K562 (cell line): Measurements from ENCODE around the gene TBRG4. TPM values are rescaled to one million over a fixed set of nuclear protein-coding genes. Genes with fewer than 3 reads are reported as not detected.

Experiments
- CLOCK ChIP-seq: fragments of 250-450 bp; sonication (Bioruptor Pico); IDR thresholded peaks from 2 replicates; pipeline ENCODE4 v1.4.0; 2020; ENCODE audit warnings: mild to moderate bottlenecking, moderate library complexity, borderline replicate concordance
- ELF4 ChIP-seq: fragments of 450-650 bp; formaldehyde crosslinking; IDR thresholded peaks from 2 replicates; pipeline ENCODE4 v1.4.0; 2022; ENCODE audit warnings: missing genetic modification characterization
- FOXA3 ChIP-seq, 2 experiments: fragments of 450-650 bp in 1 of 2; sonication (generic) in 1 of 2; formaldehyde crosslinking; IDR thresholded peaks in 1 of 2; conservative IDR thresholded peaks in 1 of 2; 2 replicates each; pipeline versions ENCODE4 v1.4.0 to v1.8.0; 2020 to 2022; ENCODE audit warnings: mild to moderate bottlenecking in 2 of 2, missing genetic modification reagents in 1 of 2
- GABPB2 ChIP-seq: fragments of 250-450 bp; sonication (Bioruptor Pico); conservative IDR thresholded peaks from 2 replicates; pipeline ENCODE4 v1.5.1; 2021; ENCODE audit warnings: mild to moderate bottlenecking
- KDM5B ChIP-seq: fragments of 200-600 bp; sonication (generic); IDR thresholded peaks from 2 replicates; pipeline ENCODE4 v1.6.1; 2012; ENCODE audit warnings: low read depth, mild to moderate bottlenecking, moderate library complexity, low read length, control low read depth, inconsistent platforms; ENCODE audit not compliant: insufficient replicate concordance
- NRF1 ChIP-seq, 2 experiments: fragments of 450-650 bp; IDR thresholded peaks in 1 of 2; conservative IDR thresholded peaks in 1 of 2; 2 replicates each; pipeline ENCODE4 v1.6.1; 2014; ENCODE audit warnings: mild to moderate bottlenecking in 2 of 2
- PHF20 ChIP-seq: fragments of 450-650 bp; IDR thresholded peaks from 2 replicates; pipeline ENCODE4 v1.6.1; 2018; ENCODE audit not compliant: partially characterized antibody
- POLR2H ChIP-seq: IDR thresholded peaks from 2 replicates; pipeline ENCODE4 v1.6.1; 2016; ENCODE audit warnings: missing genetic modification characterization, low read depth, mild to moderate bottlenecking, control low read depth, missing compliant biosample characterization, moderate library complexity
- SAP30 ChIP-seq: fragments of 200-600 bp; sonication (generic); IDR thresholded peaks from 2 replicates; pipeline ENCODE4 v1.6.1; 2012; ENCODE audit warnings: borderline replicate concordance, low read depth, mild to moderate bottlenecking, moderate library complexity, low read length, control low read depth, inconsistent platforms; ENCODE audit not compliant: insufficient read depth, poor library complexity, severe bottlenecking
- SPI1 ChIP-seq: IDR thresholded peaks from 2 replicates; pipeline ENCODE4 v1.6.1; 2011; ENCODE audit warnings: low read depth, low read length, control low read depth, borderline replicate concordance
- TEAD1 ChIP-seq, 2 experiments: fragments of 450-650 bp in 1 of 2; sonication (generic) in 1 of 2; formaldehyde crosslinking; IDR thresholded peaks; 2 replicates each; pipeline versions ENCODE4 v1.4.0 to v1.8.0; 2020 to 2022; ENCODE audit warnings: mild to moderate bottlenecking in 2 of 2, missing genetic modification reagents in 1 of 2
- U2AF2 ChIP-seq: fragments of 200-400 bp; formaldehyde crosslinking; optimal IDR thresholded peaks from 2 replicates; pipeline ENCODE3; 2017; ENCODE audit warnings: low read depth, mild to moderate bottlenecking, low read length
- ZBTB33 ChIP-seq: sonication (generic); formaldehyde crosslinking; IDR thresholded peaks from 2 replicates; pipeline ENCODE4 v1.8.1; 2023; ENCODE audit warnings: mild to moderate bottlenecking, missing genetic modification reagents
- ZEB2 ChIP-seq: fragments of 450-650 bp; IDR thresholded peaks from 2 replicates; pipeline ENCODE4 v1.6.1; 2016
- ZNF263 ChIP-seq: sonication (generic); formaldehyde crosslinking; IDR thresholded peaks from 2 replicates; pipeline ENCODE4 v1.8.0; 2022; ENCODE audit warnings: mild to moderate bottlenecking, missing genetic modification reagents, borderline replicate concordance
- ZNF655 ChIP-seq: fragments of 250-450 bp; sonication (Bioruptor Pico); IDR thresholded peaks from 2 replicates; pipeline ENCODE4 v1.5.0; 2021
- ZNF707 ChIP-seq: fragments of 250-450 bp; sonication (Bioruptor Pico); conservative IDR thresholded peaks from 2 replicates; pipeline ENCODE4 v1.8.0; 2022; ENCODE audit warnings: inconsistent platforms, mild to moderate bottlenecking, moderate library complexity
- polyA plus RNA-seq, 8 experiments: library from polyadenylated mRNA; depleted of rRNA in 4 of 8; stranded (reverse) in 5 of 8; unstranded in 3 of 8; fragments of >200 nt; fragmentation: Nextera tagmentation in 2 of 8; fragmentation: Illumina TruSeq in 1 of 8; extraction: Ambion mirVana in 2 of 8; extraction: Trizol in 1 of 8; gene quantifications; 2 replicates each; pipeline versions ENCODE4 v1.2.1 to v1.2.3, GENCODE V29; 2011 to 2014; ENCODE audit warnings: inconsistent platforms in 1 of 8, missing spikeins in 1 of 8
- total RNA-seq, 7 experiments: library from RNA; depleted of rRNA in 6 of 7; stranded (reverse); fragments of >200 nt in 6 of 7; fragmentation: Illumina TruSeq in 2 of 7; extraction: Trizol in 2 of 7; gene quantifications; 2 replicates each; pipeline versions ENCODE4 v1.2.1 to v1.2.3, GENCODE V29; 2011 to 2021; ENCODE audit warnings: low replicate concordance in 1 of 7

The TBRG4 gene
- total and polyA plus RNA-seq, 9 of the 15 experiments (the other 6 are each of a cell fraction or from before 2014, with no cell fraction given), result 11.2 to 322 (median 216) TPM

- TF ChIP-seq CLOCK (CRISPR knock-in tag), result no peak
- TF ChIP-seq POLR2H (tag), result peak; percentile 93
- peak; percentile 52; the same call in 1 of the 2 replicates for TF ChIP-seq ELF4
- TF ChIP-seq ZNF263, result no peak
- TF ChIP-seq SAP30, result peak; percentile 97
- no peak for TF ChIP-seq GABPB2 (CRISPR knock-in tag)
- peak; percentile 19 to 91; a peak in 2 of 4 replicates for TF ChIP-seq TEAD1 (CRISPR knock-in tag; IDR thresholded peaks at IDR 0.05)
- no peak for TF ChIP-seq U2AF2
- peak; percentile 79 for TF ChIP-seq KDM5B
- TF ChIP-seq ZBTB33 (CRISPR knock-in tag), result no peak
- TF ChIP-seq FOXA3 (CRISPR knock-in tag; conservative IDR thresholded peaks at IDR 0.05 in 1 of 2, IDR thresholded peaks at IDR 0.05 in 1 of 2), result peak in 1 of 2 experiments; percentile 67; a peak in 1 of 4 replicates
- peak; percentile 77 to 83 for TF ChIP-seq NRF1 (conservative IDR thresholded peaks at IDR 0.05 in 1 of 2, IDR thresholded peaks at IDR 0.05 in 1 of 2)
- no peak for TF ChIP-seq ZNF707 (CRISPR knock-in tag)
- TF ChIP-seq ZNF655, result no peak
- TF ChIP-seq ZEB2, result 0 out of 2 replicates have a peak, but pooled peaks have one; percentile 6
- peak; percentile 96 for TF ChIP-seq PHF20
- TF ChIP-seq SPI1, result no peak
Observed at GRCh38 chr7:45111298-45112223, at the start of gene TBRG4 (continued).
